Esophagus muscularis mucosa (tissue), 4 donors: Measurements from ENCODE around the gene LY9. TPM values are rescaled to one million over a fixed set of nuclear protein-coding genes. Genes with fewer than 3 reads are reported as not detected.

Source experiments
- DNase-seq: peaks from one replicate; pipeline ENCODE4 v3.0.0-alpha.2; 2017; ENCODE audit errors: extremely low spot score
- H3K27ac ChIP-seq, 4 donors: fragments of 200-600 bp; sonication (generic); replicated peaks in 1 of 4; 1 replicate in 3 of 4; 2 replicates in 1 of 4; pipeline ENCODE4 v1.5.1; 2016 to 2019; ENCODE audit warnings: mild to moderate bottlenecking in 1 of 4
- H3K27me3 ChIP-seq, 4 donors: fragments of 200-600 bp; sonication (generic); one replicate each; pipeline versions ENCODE4 v1.5.1 to v1.6.0; 2016 to 2019
- H3K36me3 ChIP-seq, 4 donors: fragments of 200-600 bp; sonication (generic); one replicate each; pipeline ENCODE4 v1.5.1; 2016 to 2019
- H3K4me1 ChIP-seq, 4 donors: fragments of 200-600 bp; sonication (generic); one replicate each; pipeline ENCODE4 v1.5.1; 2016 to 2019
- H3K4me3 ChIP-seq, 4 donors: fragments of 200-600 bp; sonication (generic); 1 replicate in 2 of 4; 2 replicates in 2 of 4; pipeline ENCODE4 v1.5.1; 2016 to 2019; ENCODE audit warnings: mild to moderate bottlenecking in 4 of 4, moderate library complexity in 1 of 4
- H3K9me3 ChIP-seq, 4 donors: fragments of 200-600 bp; sonication (generic); 1 replicate in 3 of 4; 2 replicates in 1 of 4; pipeline ENCODE4 v1.5.1; 2016 to 2019
- EP300 ChIP-seq: sonication (generic); formaldehyde crosslinking; IDR thresholded peaks from one replicate; pipeline ENCODE4 v1.6.1; 2017; ENCODE audit warnings: antibody characterized with exemption
- POLR2A ChIP-seq: fragments of 450-650 bp; IDR thresholded peaks from one replicate; pipeline ENCODE4 v1.6.1; 2017; ENCODE audit warnings: antibody characterized with exemption, moderate library complexity, mild to moderate bottlenecking, low read depth
- POLR2AphosphoS5 ChIP-seq, 2 donors: sonication (generic); formaldehyde crosslinking; IDR thresholded peaks; one replicate each; pipeline ENCODE4 v1.6.1; 2017; ENCODE audit warnings: antibody characterized with exemption in 2 of 2
- WGBS: methylation state at CpG from one replicate; pipeline ENCODE4 v1.1.5; 2018; 5-methylcytosine and 5-hydroxymethylcytosine counted together
- intact Hi-C: fragments of 100-400 bp; cut with DNase I; formaldehyde crosslinking; loops from one replicate; pipeline ENCODE4 v1.15.1; 2023
- total RNA-seq, 4 donors: library from RNA; depleted of rRNA; stranded (reverse); fragments of >200 nt; gene quantifications; one replicate each; pipeline versions ENCODE4 v1.1.0 to v1.2.1, GENCODE V29; 2016
- TF ChIP-seq, protein P1 (sequence below), 3 experiments: fragments of 200-600 bp in 2 of 3; fragments of 450-650 bp in 1 of 3; sonication (generic) in 2 of 3; IDR thresholded peaks; one replicate each; pipeline ENCODE4 v1.5.1; 2017 to 2019; ENCODE audit warnings: antibody characterized with exemption in 3 of 3, mild to moderate bottlenecking in 2 of 3, moderate library complexity in 1 of 3

The LY9 gene
- total RNA-seq, 4 donors from 2014 or later = 0.26 to 0.66 TPM; not detected in 2

DNA sequence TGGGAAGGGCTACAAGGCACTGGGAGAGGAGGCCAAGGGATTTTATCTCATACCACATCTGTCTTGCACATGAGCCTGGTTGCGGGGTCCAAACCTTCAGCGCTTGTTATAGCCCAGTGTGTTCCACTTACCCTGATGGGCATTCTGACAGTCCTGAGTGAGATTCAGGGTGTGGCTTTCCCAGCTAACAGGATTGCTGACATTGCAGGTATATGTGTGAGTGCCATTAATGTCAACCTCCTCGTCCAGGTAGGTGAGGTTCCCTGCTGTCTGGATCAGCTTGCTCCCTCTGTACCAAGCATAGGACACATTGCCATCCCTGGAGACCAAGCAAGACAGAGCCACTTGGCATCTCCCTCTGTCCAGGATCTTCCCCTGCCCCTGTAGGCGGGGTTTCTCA, 45.1 kb downstream of the LY9 start:
- TF ChIP-seq EP300 (no peak), POLR2AphosphoS5 (IDR thresholded peaks at IDR 0.05) (no peak), POLR2A (no peak)
- TF ChIP-seq, protein P1, sequence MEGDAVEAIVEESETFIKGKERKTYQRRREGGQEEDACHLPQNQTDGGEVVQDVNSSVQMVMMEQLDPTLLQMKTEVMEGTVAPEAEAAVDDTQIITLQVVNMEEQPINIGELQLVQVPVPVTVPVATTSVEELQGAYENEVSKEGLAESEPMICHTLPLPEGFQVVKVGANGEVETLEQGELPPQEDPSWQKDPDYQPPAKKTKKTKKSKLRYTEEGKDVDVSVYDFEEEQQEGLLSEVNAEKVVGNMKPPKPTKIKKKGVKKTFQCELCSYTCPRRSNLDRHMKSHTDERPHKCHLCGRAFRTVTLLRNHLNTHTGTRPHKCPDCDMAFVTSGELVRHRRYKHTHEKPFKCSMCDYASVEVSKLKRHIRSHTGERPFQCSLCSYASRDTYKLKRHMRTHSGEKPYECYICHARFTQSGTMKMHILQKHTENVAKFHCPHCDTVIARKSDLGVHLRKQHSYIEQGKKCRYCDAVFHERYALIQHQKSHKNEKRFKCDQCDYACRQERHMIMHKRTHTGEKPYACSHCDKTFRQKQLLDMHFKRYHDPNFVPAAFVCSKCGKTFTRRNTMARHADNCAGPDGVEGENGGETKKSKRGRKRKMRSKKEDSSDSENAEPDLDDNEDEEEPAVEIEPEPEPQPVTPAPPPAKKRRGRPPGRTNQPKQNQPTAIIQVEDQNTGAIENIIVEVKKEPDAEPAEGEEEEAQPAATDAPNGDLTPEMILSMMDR (IDR thresholded peaks at IDR 0.05) = no peak
- WGBS = 89% methylated on average over 4 of the region's 4 CpGs
- Histone ChIP-seq H3K4me3 (no peak overlapping the region), H3K27me3 (peaks cover 0 to 6% (median 0%) of the 10 kb centered on the region in 4 donors), H3K4me1 (peaks cover 0 to 10% (median 3%) of the 10 kb centered on the region in 4 donors), H3K27ac (no peak overlapping the region), H3K9me3 (no peaks in the 10 kb centered on the region), H3K36me3 (no peaks in the 10 kb centered on the region)
- intact Hi-C loops = no loop called here
- no peak for DNase-seq

DNA sequence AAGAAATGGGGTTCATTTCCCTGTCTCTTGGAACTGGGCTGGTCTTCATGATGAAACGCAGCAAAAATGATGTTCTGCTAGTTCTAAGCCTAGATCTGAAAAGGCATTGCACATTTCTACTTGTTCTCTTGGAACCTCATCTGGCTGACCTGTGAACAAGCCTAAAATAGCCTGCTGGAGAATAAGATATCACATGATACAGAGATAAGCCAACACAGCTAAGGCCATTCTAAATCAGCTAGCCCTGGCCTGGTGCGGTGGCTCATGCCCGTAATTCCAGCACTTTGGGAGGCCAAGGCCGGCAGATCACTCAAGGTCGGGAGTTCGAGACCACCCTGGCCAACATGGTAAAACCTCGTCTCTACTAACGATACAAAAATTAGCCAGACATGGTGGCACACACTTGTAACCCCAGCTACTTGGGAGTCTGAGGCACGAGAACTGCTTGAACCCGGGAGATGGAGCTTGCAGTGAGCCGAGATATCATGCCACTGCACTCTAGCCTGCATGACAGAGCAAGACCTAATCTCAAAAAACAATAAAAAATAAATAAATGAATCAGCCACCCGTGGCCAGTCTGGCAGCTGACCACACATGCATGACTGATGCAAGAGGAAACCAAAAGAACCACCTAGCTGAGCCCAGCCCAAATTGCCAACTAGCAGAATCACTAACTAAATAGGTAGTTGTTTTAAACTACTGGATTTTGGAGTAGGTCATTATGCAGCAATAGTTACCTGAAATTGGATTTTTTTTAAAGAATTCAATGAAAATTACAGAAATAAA, 48.7 kb downstream of the LY9 start:
- intact Hi-C loops = no loop called here
- TF ChIP-seq POLR2A = no peak
- TF ChIP-seq, protein P1 (IDR thresholded peaks at IDR 0.05) = no peak
- no peak for TF ChIP-seq EP300
- no peak for TF ChIP-seq POLR2AphosphoS5 (IDR thresholded peaks at IDR 0.05)
- H3K27ac ChIP-seq = no peak overlapping the region
- H3K27me3 ChIP-seq = peaks cover 0 to 6% (median 0%) of the 10 kb centered on the region in 4 donors
- 88% methylated on average over 12 of the region's 12 CpGs for WGBS
- no peaks in the 10 kb centered on the region for H3K9me3 ChIP-seq
- H3K36me3 ChIP-seq = no peaks in the 10 kb centered on the region
- no peak for DNase-seq
- no peak overlapping the region for H3K4me3 ChIP-seq
- H3K4me1 ChIP-seq = no peaks in the 10 kb centered on the region

DNA sequence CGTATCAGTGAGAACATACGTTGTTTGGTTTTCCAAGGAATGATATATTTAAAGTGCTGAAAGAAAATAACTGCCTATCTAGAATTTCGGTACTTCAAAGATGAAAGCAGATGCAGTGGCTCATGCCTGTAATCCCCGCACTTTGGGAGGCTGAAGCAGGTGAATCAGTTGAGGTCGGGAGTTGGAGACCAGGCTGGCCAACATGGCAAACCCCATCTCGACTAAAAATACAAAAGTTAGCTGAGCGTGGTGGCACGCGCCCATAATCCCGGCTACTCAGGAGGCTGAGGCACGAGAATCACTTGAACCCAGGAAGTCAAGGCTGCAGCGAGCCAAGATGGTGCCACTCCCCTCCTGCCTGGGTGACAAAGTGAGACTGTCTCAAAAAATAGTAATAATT, 50.3 kb downstream of the LY9 start:
- Histone ChIP-seq H3K36me3 (no peaks in the 10 kb centered on the region), H3K27me3 (peaks cover 0 to 6% (median 0%) of the 10 kb centered on the region in 4 donors), H3K9me3 (no peaks in the 10 kb centered on the region), H3K4me3 (no peak overlapping the region), H3K27ac (no peak overlapping the region), H3K4me1 (no peaks in the 10 kb centered on the region)
- no peak for DNase-seq
- TF ChIP-seq, protein P1 (IDR thresholded peaks at IDR 0.05) = no peak
- no peak for TF ChIP-seq POLR2AphosphoS5 (IDR thresholded peaks at IDR 0.05)
- TF ChIP-seq EP300 = no peak
- no peak for TF ChIP-seq POLR2A
- intact Hi-C loops = no loop called here
- 91% methylated on average over 12 of the region's 12 CpGs for WGBS

DNA sequence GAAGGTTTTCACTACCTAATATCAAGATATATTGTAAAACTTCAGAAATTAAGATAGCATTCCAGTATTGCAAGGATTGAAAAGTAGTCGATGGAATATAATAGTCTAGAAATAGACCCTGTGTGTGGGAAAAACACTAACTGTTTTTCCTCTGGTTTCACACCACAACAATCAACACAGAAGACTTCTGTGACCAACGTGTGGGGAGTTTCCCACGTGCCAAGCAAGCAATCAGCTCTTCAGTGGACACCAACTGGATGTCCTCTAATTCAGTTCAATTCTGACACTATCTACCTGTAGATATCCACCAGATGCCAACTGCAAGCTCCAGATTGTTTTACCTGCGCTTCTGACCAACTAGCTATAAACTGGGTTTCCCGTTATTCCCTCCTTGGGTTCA, 54.6 kb downstream of the LY9 start:
- TF ChIP-seq POLR2A = no peak
- no peak for TF ChIP-seq POLR2AphosphoS5 (IDR thresholded peaks at IDR 0.05)
- no peak for TF ChIP-seq EP300
- TF ChIP-seq, protein P1 (IDR thresholded peaks at IDR 0.05) = no peak
- 73% methylated on average over 5 of the region's 5 CpGs for WGBS
- H3K36me3 ChIP-seq = no peaks in the 10 kb centered on the region
- H3K9me3 ChIP-seq = no peaks in the 10 kb centered on the region
- H3K4me1 ChIP-seq = no peaks in the 10 kb centered on the region
- no peak overlapping the region for H3K4me3 ChIP-seq
- H3K27me3 ChIP-seq = no peaks in the 10 kb centered on the region
- no peak for DNase-seq
- intact Hi-C loops = no loop called here
- no peak overlapping the region for H3K27ac ChIP-seq

DNA sequence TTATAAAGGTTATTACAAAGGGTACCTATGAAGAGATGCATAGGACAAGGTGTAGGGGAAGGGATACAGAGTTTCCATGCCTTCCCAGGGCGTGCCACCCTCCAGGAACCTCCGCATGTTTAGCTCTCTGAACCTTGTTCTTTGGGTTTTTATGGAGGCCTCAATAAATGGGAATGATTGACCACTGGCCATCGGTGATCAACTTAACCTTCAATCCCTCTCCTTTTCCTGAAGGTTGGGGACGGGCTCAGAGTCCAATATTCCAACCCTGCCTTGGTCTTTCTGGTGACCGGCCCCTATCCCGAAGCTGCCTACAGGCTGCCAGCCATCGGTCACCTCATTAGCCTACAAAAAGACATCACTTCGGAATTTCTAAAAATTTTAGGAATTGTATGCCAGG, 55.0 kb downstream of the LY9 start:
- Histone ChIP-seq H3K9me3 (no peaks in the 10 kb centered on the region), H3K27me3 (no peaks in the 10 kb centered on the region), H3K4me3 (no peak overlapping the region), H3K27ac (no peak overlapping the region), H3K4me1 (no peaks in the 10 kb centered on the region), H3K36me3 (no peaks in the 10 kb centered on the region)
- intact Hi-C loops = no loop called here
- 79% methylated on average over 8 of the region's 8 CpGs for WGBS
- TF ChIP-seq EP300 = no peak
- no peak for TF ChIP-seq POLR2A
- TF ChIP-seq, protein P1 (IDR thresholded peaks at IDR 0.05) = no peak
- no peak for TF ChIP-seq POLR2AphosphoS5 (IDR thresholded peaks at IDR 0.05)
- DNase-seq = peak; percentile 72
